Activated T-cell treated with anti-CD3 and anti-CD28 coated beads for 4 hours (primary cell): Measurements from ENCODE around the gene SDC4.

Experiments used
- DNase-seq: peaks from one replicate; pipeline ENCODE4 v3.0.0-alpha.2; 2020

Gene SDC4

DNA sequence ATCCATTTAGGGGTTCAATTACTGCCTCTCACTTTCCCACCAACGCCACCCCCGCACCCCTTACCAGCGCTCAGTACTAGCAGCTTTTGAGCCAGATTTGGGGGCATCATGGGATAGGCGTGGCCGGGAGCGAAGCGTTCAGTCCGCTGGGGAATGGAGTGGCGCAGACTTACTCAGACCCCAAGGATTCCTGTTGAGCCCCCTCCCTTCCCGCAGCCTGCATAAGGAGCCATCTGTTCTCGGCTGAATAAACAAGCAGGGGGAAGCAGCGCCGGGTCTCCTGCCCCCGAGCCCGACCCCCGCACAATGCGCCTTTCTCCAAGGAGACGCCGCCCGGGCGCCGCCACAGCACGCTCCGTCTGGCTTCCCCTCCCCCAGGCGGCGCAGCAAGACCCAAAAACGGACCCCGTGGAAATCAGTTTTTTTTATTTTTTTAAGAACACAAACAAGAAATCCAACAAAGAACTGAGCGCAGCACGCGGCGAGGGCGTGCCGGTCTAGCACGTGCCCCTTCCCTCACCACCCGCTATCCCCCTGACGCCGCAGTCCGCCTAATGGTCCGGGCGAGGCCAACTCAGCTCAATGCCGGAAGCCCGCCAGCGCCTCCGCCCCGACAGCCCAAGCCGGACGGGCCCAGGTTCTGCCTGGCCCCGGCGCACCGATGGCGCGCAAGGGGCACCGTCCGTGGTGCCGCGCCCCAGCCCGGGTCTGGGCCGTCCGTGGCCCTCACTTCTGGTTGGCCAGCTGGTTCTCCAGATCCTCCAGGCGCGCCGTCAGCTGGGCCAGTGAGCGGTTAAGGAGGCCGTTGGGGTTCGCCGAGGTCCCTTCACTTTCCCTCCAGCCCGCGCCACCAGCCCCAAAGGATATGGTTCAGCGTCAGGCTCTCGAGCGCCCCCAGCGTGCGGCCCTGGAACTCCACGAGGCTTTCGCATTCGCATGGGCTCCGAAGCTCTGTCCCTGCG is 54.9 kb downstream of the SDC4 start:
- DNase-seq = peak; percentile 79

DNA sequence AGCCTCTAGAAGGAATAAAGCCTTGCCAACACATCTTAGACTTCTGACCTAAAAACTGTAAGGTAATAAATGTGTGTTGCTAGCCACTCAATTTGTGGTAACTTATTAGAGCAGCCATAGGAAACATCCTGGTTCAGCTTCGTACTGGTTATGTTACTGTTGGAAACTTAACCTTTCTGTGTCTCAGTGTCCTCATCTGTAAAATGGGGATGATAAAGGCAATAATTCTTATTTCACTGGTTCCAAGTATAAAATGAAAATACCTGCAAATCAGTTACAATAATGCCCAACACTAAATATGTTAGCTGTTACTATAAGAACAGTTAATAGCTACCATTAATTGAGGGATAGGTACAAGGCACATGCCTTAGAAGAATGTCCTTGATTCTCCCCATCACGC is 55.9 kb downstream of the SDC4 start:
- no peak for DNase-seq

DNA sequence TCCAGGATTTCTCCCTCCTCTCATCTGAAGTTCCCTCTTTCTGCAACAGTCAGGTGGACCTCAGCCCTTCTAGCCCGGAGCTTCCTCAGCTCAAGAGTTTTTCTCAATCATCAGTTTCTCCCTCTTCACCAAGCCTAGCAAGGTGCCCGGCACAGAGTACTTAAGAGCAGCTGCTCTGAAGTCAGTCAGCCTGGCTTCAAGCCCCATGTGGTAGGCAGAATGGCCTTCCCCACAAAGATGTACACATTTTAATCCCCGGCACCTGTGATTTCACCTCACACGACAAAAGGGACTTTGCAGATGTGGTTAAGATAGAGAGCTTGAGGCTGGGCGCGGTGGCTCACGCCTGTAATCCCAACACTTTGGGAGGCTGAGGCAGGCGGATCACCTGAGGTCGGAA is 56.7 kb downstream of the SDC4 start:
- no peak for DNase-seq

- peak; percentile 53 for DNase-seq
Measured at GRCh38 chr20:45290677-45291355, 57.4 kb downstream of the SDC4 start.

- DNase-seq = no peak
Measured at GRCh38 chr20:45289942-45290676, 58.1 kb downstream of the SDC4 start.

DNA sequence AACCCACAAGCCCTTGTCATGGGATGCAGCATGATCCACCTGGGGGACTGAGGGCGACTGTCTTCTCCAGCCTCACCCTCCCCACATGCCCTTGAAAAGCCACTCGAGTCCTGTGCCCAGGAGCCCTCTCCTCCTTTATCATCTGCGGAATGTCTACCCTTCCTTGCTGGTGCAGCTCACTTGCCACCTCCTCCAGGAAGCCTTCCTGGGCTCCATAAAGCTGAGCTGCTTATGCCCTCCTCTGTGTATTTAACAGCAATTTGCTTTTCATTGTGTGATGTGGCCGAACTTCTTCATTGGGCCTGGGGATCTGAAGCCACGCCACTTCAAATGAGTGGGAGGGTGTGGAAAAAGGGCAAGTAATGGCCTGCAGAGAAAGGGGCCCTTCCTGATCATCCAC is 59.4 kb downstream of the SDC4 start:
- DNase-seq = no peak

- no peak for DNase-seq
Measured at GRCh38 chr20:45288376-45288775, 59.8 kb downstream of the SDC4 start.

- no peak for DNase-seq
Measured at GRCh38 chr20:45283551-45284057, 64.6 kb downstream of the SDC4 start.

DNA sequence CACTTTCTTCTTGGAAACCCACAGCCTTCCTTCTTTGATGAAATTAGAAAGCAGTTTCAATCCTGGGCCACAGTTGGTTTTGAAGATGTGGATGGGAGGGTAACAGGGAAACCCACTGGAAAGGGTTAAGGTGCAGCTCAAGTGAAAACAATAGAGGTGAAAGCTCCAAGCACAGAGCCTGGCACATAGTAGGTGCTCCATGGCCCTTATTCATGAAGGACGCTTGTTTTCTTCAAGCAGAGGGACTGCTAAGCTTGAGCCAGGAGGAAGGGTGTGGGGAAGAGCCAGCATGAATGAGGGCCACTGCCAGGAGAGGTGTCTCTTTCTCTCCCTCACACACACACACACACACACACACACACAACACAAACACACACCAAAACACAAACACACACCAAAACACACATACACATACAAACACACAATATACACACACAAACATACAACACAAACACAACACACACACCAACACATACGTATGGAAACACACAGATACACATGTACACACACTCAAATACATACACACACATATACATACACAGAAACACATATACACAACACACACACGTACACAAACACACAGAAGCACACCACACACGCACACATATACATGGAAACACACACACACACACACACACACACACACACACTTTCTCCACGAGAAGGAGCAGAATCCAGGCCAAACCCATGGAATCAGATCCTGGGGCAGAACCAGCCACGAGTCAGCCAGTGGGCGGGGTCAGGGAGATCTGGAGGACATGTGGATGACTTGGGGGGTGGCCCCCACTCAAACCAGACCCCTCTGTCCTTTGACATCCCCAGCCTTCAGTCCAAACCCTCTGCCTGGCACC is 65.3 kb downstream of the SDC4 start:
- DNase-seq = no peak

- DNase-seq = no peak
Measured at GRCh38 chr20:45279992-45280391, 68.2 kb downstream of the SDC4 start.

DNA sequence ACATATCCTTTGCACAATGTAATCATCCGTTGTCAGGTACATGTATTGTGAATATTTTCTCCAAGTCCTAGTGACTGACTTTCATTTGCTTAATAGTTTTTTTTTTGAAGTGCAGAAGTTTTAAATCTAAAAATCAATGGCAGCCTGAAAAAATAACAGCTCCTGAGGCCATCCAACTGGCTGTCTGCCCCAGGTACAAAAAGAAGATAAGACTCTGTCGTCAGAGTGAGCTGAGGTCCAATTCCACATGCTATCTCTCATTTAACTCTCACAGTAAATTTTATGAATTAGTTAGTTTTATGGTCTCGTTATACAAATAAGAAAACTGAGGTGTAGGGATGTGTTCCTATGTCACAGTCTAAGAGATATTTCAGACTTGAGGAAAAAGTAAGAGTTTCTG is 72.9 kb downstream of the SDC4 start:
- DNase-seq = no peak
